Fibroblast of lung (primary cell): ENCODE results near the gene OTOGL. TPM values are rescaled to one million over a fixed set of nuclear protein-coding genes. Genes with fewer than 3 reads are reported as not detected.
"Not testable (repeated sequence)": the region's sequence is repeated elsewhere in the genome, so short reads cannot be mapped to it uniquely, and the experiment has no call there.

Experiments used
- DNase-seq, 2 donors: peaks; one replicate each; pipeline versions ENCODE4 v3.0.0 to v3.0.0-alpha.2; 2010; ENCODE audit warnings: low read depth in 2 of 2
- H2AFZ ChIP-seq: 2 replicates; pipeline ENCODE4 v1.5.1; 2012; ENCODE audit warnings: low read length, control low read depth, inconsistent platforms
- H3K27ac ChIP-seq: 2 replicates; pipeline ENCODE4 v1.5.1; 2011; ENCODE audit warnings: low read length, control low read depth; ENCODE audit not compliant: insufficient read depth
- H3K27me3 ChIP-seq: 2 replicates; pipeline ENCODE4 v1.5.1; 2011; ENCODE audit warnings: mild to moderate bottlenecking, low read length; ENCODE audit not compliant: control insufficient read depth, insufficient read depth
- H3K36me3 ChIP-seq: 2 replicates; pipeline ENCODE4 v1.5.1; 2011; ENCODE audit warnings: low read length; ENCODE audit not compliant: control insufficient read depth, insufficient read depth
- H3K4me1 ChIP-seq: 2 replicates; pipeline ENCODE4 v1.5.1; 2011; ENCODE audit warnings: low read length; ENCODE audit not compliant: control insufficient read depth, insufficient read depth; ENCODE audit errors: extremely low read depth
- H3K4me2 ChIP-seq: 2 replicates; pipeline ENCODE4 v1.5.1; 2011; ENCODE audit warnings: low read length, control low read depth; ENCODE audit not compliant: insufficient read depth; ENCODE audit errors: extremely low read depth
- H3K4me3 ChIP-seq, 4 experiments: fragments of 200-600 bp in 1 of 4; sonication (generic) in 1 of 4; replicated peaks in 1 of 4; 2 replicates each; pipeline ENCODE4 v1.5.1; 2011 to 2016; ENCODE audit warnings: low read length in 4 of 4, low read depth in 3 of 4, mild to moderate bottlenecking in 3 of 4, control low read depth in 2 of 4, inconsistent platforms in 1 of 4, mixed read lengths in 1 of 4; ENCODE audit not compliant: insufficient read depth in 1 of 4; ENCODE audit errors: control extremely low read depth in 1 of 4
- H3K79me2 ChIP-seq: 2 replicates; pipeline ENCODE4 v1.5.1; 2012; ENCODE audit warnings: mild to moderate bottlenecking, low read length, inconsistent platforms; ENCODE audit not compliant: control insufficient read depth, insufficient read depth
- H3K9ac ChIP-seq: 2 replicates; pipeline ENCODE4 v1.5.1; 2011; ENCODE audit warnings: mild to moderate bottlenecking, low read length, control low read depth; ENCODE audit not compliant: insufficient read depth
- H3K9me3 ChIP-seq: 2 replicates; pipeline ENCODE4 v1.5.1; 2012; ENCODE audit warnings: low read depth, low read length; ENCODE audit not compliant: control insufficient read depth, insufficient read depth
- H4K20me1 ChIP-seq: 2 replicates; pipeline ENCODE4 v1.5.1; 2011; ENCODE audit warnings: low read length; ENCODE audit not compliant: control insufficient read depth, insufficient read depth; ENCODE audit errors: extremely low read depth
- EZH2 ChIP-seq: IDR thresholded peaks from 2 replicates; pipeline ENCODE4 v1.5.1; 2012; ENCODE audit warnings: low read length, control low read depth, mild to moderate bottlenecking; ENCODE audit errors: missing control alignments
- polyA plus RNA-seq, 2 donors: library from polyadenylated mRNA; depleted of rRNA in 1 of 2; stranded (reverse) in 1 of 2; unstranded in 1 of 2; fragments of >200 nt; gene quantifications; 2 replicates each; pipeline ENCODE4 v1.2.1, GENCODE V29; 2011 to 2012; ENCODE audit warnings: missing spikeins in 1 of 2
- total RNA-seq: library from RNA; depleted of rRNA; stranded (reverse); fragments of >200 nt; gene quantifications from 2 replicates; pipeline ENCODE4 v1.2.1, GENCODE V29; 2014
- TF ChIP-seq, protein P1 (sequence below), 2 donors: IDR thresholded peaks in 1 of 2; conservative IDR thresholded peaks in 1 of 2; 1 replicate in 1 of 2; 2 replicates in 1 of 2; pipeline ENCODE4 v1.5.1; 2011 to 2012; ENCODE audit warnings: low read length in 2 of 2, control low read depth in 1 of 2, inconsistent platforms in 1 of 2, low read depth in 1 of 2, mild to moderate bottlenecking in 1 of 2

Gene OTOGL
- total and polyA plus RNA-seq, 2 donors (not counting 1 experiment from before 2014, with no cell fraction given), result 0.15 to 0.17 TPM

DNA sequence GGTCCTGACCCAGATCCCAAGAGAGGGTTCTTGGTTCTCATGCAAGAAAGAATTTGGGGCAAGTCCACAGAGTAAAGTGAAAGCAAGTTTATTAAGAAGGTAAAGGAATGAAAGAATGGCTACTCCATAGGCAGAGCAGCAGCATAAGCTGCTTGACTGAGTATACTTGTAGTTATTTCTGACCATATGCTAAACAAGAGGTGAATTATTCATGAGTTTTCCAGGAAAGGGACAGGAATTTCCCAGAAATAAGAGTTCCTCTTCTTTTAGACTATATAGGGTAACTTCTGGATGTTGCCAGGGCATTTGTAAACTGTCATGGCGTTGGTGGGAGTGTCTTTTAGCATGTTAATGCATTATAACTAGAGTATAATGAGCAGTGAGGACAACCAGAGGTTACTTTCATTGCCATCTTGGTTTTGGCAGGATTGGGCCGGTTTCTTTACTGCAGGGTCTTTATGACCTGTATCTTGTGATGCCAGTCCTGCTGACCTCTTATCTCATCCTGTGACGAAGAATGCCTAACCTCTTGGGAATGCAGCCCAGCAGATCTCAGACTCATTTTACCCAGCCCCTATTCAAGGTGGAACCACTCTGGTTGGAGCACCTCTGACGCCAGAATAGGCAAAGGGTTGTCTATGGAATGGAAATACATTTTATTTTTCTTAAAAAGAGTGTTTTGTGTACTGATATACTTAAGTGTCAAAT is 113.8 kb downstream of the OTOGL start:
- H3K79me2 ChIP-seq, result no peaks in the 10 kb centered on the region
- no peaks in the 10 kb centered on the region for H4K20me1 ChIP-seq
- no peaks in the 10 kb centered on the region for H3K36me3 ChIP-seq
- no peak overlapping the region for H3K9ac ChIP-seq
- H3K27ac ChIP-seq, result no peak overlapping the region
- DNase-seq, result no peak
- no peaks in the 10 kb centered on the region for H3K9me3 ChIP-seq
- H3K27me3 ChIP-seq, result no peaks in the 10 kb centered on the region
- H2AFZ ChIP-seq, result no peak overlapping the region
- no peaks in the 10 kb centered on the region for H3K4me1 ChIP-seq
- no peak overlapping the region for H3K4me2 ChIP-seq
- TF ChIP-seq, protein P1, sequence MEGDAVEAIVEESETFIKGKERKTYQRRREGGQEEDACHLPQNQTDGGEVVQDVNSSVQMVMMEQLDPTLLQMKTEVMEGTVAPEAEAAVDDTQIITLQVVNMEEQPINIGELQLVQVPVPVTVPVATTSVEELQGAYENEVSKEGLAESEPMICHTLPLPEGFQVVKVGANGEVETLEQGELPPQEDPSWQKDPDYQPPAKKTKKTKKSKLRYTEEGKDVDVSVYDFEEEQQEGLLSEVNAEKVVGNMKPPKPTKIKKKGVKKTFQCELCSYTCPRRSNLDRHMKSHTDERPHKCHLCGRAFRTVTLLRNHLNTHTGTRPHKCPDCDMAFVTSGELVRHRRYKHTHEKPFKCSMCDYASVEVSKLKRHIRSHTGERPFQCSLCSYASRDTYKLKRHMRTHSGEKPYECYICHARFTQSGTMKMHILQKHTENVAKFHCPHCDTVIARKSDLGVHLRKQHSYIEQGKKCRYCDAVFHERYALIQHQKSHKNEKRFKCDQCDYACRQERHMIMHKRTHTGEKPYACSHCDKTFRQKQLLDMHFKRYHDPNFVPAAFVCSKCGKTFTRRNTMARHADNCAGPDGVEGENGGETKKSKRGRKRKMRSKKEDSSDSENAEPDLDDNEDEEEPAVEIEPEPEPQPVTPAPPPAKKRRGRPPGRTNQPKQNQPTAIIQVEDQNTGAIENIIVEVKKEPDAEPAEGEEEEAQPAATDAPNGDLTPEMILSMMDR (conservative IDR thresholded peaks at IDR 0.05 in 1 of 2, IDR thresholded peaks at IDR 0.05 in 1 of 2; ENCODE audit: low read depth in 1 of 2, low read length in 2 of 2), result no peak
- no peak for TF ChIP-seq EZH2
- no peak overlapping the region for H3K4me3 ChIP-seq

DNA sequence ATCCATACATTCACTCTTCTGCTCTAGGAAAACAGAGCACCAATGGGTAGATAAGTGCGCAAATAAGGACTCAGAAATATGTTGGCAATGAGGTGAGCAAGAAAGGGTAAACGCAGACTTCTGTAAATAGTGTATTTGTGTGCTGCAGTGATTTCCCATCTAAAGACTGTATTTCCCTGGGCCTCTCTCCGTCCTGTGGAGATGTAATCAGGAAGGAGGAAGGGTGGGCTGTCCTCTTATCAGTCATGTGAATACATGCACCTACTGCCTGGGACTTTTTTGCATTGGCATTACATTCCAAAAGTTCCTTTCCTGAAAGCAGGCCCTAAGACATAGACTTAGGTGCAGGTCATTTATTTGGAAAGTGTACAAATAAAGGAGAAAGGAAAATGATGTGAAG is 114.5 kb downstream of the OTOGL start:
- no peaks in the 10 kb centered on the region for H4K20me1 ChIP-seq

DNA sequence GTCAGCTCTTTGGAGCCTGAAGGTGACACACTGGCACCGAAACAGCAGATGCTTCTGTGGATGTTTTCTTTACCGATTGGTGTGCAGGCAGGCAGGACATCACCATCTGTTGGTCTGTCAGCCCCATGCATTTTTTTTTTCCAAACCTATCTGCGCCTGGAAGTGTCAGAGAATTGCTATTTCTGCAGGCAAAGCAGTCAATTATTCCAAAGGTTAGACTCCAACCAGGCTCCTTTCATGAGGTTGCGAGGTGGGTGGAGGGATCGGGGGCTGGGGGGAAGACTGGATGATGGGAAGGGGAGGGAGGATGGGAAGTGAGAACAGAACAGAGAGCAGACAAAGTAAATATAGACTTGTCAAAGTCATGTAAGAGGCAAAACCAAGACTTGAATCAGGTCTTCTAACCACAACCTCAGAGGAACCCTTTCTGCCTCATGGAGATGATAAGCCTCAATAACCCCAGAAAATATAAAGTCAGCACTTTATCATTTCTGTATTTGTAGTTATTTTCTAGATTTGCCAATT is 117.7 kb downstream of the OTOGL start:
- no peak for TF ChIP-seq EZH2
- TF ChIP-seq, protein P1 (conservative IDR thresholded peaks at IDR 0.05 in 1 of 2, IDR thresholded peaks at IDR 0.05 in 1 of 2; ENCODE audit: low read depth in 1 of 2, low read length in 2 of 2), result no peak
- H3K36me3 ChIP-seq, result no peaks in the 10 kb centered on the region
- no peaks in the 10 kb centered on the region for H3K79me2 ChIP-seq
- no peaks in the 10 kb centered on the region for H3K9me3 ChIP-seq
- no peaks in the 10 kb centered on the region for H4K20me1 ChIP-seq
- no peak overlapping the region for H3K4me2 ChIP-seq
- H3K9ac ChIP-seq, result no peak overlapping the region
- H2AFZ ChIP-seq, result no peak overlapping the region
- no peaks in the 10 kb centered on the region for H3K27me3 ChIP-seq
- no peak overlapping the region for H3K27ac ChIP-seq
- peak in 1 of 2 donors; percentile 21 for DNase-seq
- H3K4me3 ChIP-seq, result no peak overlapping the region
- H3K4me1 ChIP-seq, result no peaks in the 10 kb centered on the region

More for the DNA sequence above, 114.5 kb downstream of the OTOGL start:
- no peak for TF ChIP-seq EZH2
- TF ChIP-seq, protein P1 (conservative IDR thresholded peaks at IDR 0.05 in 1 of 2, IDR thresholded peaks at IDR 0.05 in 1 of 2; ENCODE audit: low read depth in 1 of 2, low read length in 2 of 2), result no peak
- no peaks in the 10 kb centered on the region for H3K27me3 ChIP-seq
- H3K9me3 ChIP-seq, result no peaks in the 10 kb centered on the region
- no peaks in the 10 kb centered on the region for H3K36me3 ChIP-seq
- no peak overlapping the region for H3K4me2 ChIP-seq
- no peak overlapping the region for H3K9ac ChIP-seq
- no peak overlapping the region for H2AFZ ChIP-seq
- H3K4me3 ChIP-seq, result no peak overlapping the region
- no peak overlapping the region for H3K27ac ChIP-seq
- no peak for DNase-seq
- no peaks in the 10 kb centered on the region for H3K79me2 ChIP-seq
- no peaks in the 10 kb centered on the region for H3K4me1 ChIP-seq

DNA sequence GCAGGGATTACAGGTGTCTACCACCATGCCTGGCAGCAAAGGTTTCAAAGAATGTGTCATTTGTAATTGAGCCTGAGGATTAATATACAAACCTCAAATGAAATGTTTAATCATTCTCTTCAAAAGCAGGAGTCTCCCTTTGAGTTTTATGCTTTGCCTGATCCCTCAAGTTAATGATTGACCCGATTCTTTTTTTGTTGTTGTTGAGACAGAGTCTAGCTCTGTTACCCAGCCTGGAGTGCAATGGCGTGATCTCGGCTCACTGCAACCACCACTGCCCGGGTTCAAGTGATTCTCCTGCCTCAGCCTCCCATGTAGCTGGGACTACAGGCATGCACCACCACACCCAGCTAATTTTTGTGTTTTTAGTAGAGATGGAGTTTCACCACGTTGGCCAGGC is 119.6 kb downstream of the OTOGL start:
- H2AFZ ChIP-seq, H3K27me3 ChIP-seq, H3K79me2 ChIP-seq, H3K4me2 ChIP-seq, DNase-seq, H3K4me3 ChIP-seq, H4K20me1 ChIP-seq, H3K9ac ChIP-seq, H3K9me3 ChIP-seq, H3K4me1 ChIP-seq, H3K27ac ChIP-seq, H3K36me3 ChIP-seq: not testable (repeated sequence)
